T-helper 1 cell treated with Interleukin-12 subunit alpha and Interleukin-12 subunit beta and Interleukin-4 antibody, amounts not matched to agents 30 μg/mL and 1 μg/mL, for 36 hours (primary cell): ENCODE data around the gene MVB12A.

ENCODE experiments used
- H3K27ac Mint-ChIP-seq: one replicate; pipeline ENCODE4 v1.8.0; 2021; ENCODE audit warnings: mild to moderate bottlenecking, mixed read lengths
- H3K27me3 Mint-ChIP-seq: one replicate; pipeline ENCODE4 v1.8.0; 2021; ENCODE audit warnings: low read depth, mixed read lengths
- H3K36me3 Mint-ChIP-seq: one replicate; pipeline ENCODE4 v1.8.0; 2021; ENCODE audit warnings: low read depth, mixed read lengths
- H3K4me1 Mint-ChIP-seq: one replicate; pipeline ENCODE4 v1.8.0; 2021; ENCODE audit warnings: low read depth, mixed read lengths
- H3K4me3 Mint-ChIP-seq: one replicate; pipeline ENCODE4 v1.8.0; 2021; ENCODE audit warnings: mild to moderate bottlenecking, moderate library complexity, mixed read lengths
- H3K9me3 Mint-ChIP-seq: one replicate; pipeline ENCODE4 v1.8.0; 2021; ENCODE audit warnings: mixed read lengths

Gene MVB12A

DNA sequence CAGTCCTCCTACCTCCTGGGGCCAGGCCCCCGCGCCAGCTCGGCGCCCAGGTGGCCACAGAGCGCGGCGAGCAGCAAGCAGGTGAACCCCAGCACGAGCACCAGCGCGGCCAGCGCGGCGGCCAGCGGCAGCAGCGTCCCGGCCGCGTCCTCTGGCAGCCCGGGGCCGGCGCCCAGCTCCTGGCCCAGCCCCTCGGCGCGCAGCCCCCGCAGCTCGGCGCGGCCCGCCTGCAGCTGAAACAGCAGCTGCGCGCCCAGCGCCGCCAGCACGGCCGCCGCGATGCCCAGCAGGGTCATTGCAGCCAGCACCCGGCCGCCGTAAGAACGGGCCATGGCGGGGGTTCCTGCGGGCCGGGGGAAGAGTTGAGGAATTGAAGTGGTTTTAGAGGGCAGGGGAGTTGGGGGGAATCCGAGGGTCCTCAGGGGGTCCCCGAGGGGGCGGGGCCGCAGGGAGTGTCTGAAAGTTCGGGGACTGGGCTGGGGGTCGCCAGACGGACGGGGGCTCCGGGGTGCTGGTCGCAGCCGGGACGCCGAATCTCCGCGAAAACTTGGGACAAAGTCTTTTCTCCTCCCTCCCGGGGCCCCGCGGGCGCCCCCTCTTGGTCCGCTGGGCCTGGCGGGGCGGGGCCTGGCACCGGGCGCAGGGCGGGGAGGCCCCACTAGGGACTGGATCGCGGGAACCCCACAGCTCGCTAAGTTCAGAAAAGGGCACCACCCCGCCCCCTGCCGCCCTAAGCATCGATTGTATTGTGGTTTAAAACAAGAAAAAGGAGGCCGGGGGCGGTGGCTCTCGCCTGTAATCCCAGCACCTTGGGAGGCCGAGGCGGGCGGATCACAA, 28.5 kb downstream of the MVB12A start, which contains the start of gene TMEM221:
TMEM221 (minus strand) TSS at position 538 of the 837 bp plus-strand sequence; CDS start at position 332, 206 bp downstream.
- H3K4me1 Mint-ChIP-seq: peaks cover 9% of the 10 kb centered on the region
- peak within 1 kb of the TSS; percentile 22 for H3K4me3 Mint-ChIP-seq
- no peaks in the 10 kb centered on the region for H3K9me3 Mint-ChIP-seq
- peaks cover 19% of the 10 kb centered on the region for H3K27me3 Mint-ChIP-seq
- H3K27ac Mint-ChIP-seq: no peak within 1 kb of the TSS
- H3K36me3 Mint-ChIP-seq: no peaks in the 10 kb centered on the region

GRCh38 chr19:17450264-17451075, 30.6 kb downstream of the MVB12A start:
- Mint-ChIP-seq H3K36me3 (no peaks in the 10 kb centered on the region), H3K4me3 (peak overlapping the region; percentile 2), H3K4me1 (peaks cover 9% of the 10 kb centered on the region), H3K27me3 (peaks cover 34% of the 10 kb centered on the region), H3K27ac (peak overlapping the region; percentile 42), H3K9me3 (no peaks in the 10 kb centered on the region)

- Mint-ChIP-seq H3K36me3 (no peaks in the 10 kb centered on the region), H3K4me3 (no peak overlapping the region), H3K27ac (no peak overlapping the region), H3K9me3 (no peaks in the 10 kb centered on the region), H3K27me3 (peaks cover 44% of the 10 kb centered on the region), H3K4me1 (peaks cover 9% of the 10 kb centered on the region)
These were observed 32.0 kb downstream of the MVB12A start for GRCh38 chr19:17451820-17452219.

GRCh38 chr19:17454576-17455071, 34.8 kb downstream of the MVB12A start:
- peaks cover 9% of the 10 kb centered on the region for H3K4me1 Mint-ChIP-seq
- H3K27ac Mint-ChIP-seq: no peak overlapping the region
- H3K9me3 Mint-ChIP-seq: no peaks in the 10 kb centered on the region
- H3K36me3 Mint-ChIP-seq: no peaks in the 10 kb centered on the region
- no peak overlapping the region for H3K4me3 Mint-ChIP-seq
- H3K27me3 Mint-ChIP-seq: peaks cover 48% of the 10 kb centered on the region

- Mint-ChIP-seq H3K36me3 (no peaks in the 10 kb centered on the region), H3K27ac (no peak overlapping the region), H3K4me1 (peaks cover 4% of the 10 kb centered on the region), H3K9me3 (no peaks in the 10 kb centered on the region), H3K4me3 (no peak overlapping the region), H3K27me3 (peaks cover 39% of the 10 kb centered on the region)
These were observed 35.7 kb downstream of the MVB12A start for GRCh38 chr19:17455308-17456123.

DNA sequence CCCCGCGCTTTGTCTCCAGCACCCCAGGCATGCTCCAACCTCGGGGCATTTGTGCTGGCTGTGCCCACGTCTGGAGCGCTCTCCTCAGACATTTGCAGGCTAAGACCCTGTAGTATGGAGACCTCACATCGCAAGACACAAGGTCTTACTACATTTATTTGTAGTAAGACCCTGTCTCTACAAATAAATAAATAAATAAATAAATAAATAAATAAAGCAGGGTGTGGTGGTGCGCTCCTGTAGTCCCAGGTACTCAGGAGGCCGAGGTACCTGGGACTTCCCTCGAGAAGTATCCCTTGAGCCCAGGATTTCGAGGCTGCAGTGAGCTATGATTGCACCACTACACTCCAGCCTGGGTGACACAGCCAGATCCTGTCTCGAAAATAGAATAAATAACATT, 36.3 kb downstream of the MVB12A start:
- Mint-ChIP-seq H3K27ac (no peak overlapping the region), H3K27me3 (peaks cover 39% of the 10 kb centered on the region), H3K4me3 (no peak overlapping the region), H3K36me3 (no peaks in the 10 kb centered on the region), H3K4me1 (no peaks in the 10 kb centered on the region), H3K9me3 (no peaks in the 10 kb centered on the region)

DNA sequence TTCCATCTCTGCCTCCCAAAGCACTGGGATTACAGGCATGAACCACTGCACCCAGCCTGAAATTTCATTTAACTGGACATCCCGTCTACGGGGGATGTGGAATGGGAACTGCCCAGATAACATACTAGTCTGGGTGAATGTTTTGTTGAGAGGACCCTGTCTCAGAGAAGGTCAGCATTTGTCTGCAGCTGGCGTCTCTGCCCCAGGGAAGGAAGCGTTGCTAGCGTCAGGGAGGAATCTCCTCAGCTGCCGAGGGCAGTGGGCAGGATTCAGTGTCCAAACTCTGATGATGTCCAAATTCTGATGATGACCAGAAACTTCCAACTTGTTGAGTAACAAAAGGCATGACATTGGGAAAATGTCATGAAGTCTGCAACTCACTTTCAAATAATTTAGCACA, 37.8 kb downstream of the MVB12A start:
- H3K4me1 Mint-ChIP-seq: no peaks in the 10 kb centered on the region
- no peaks in the 10 kb centered on the region for H3K36me3 Mint-ChIP-seq
- peaks cover 39% of the 10 kb centered on the region for H3K27me3 Mint-ChIP-seq
- H3K9me3 Mint-ChIP-seq: no peaks in the 10 kb centered on the region
- no peak overlapping the region for H3K4me3 Mint-ChIP-seq
- H3K27ac Mint-ChIP-seq: peak overlapping the region; percentile 20

DNA sequence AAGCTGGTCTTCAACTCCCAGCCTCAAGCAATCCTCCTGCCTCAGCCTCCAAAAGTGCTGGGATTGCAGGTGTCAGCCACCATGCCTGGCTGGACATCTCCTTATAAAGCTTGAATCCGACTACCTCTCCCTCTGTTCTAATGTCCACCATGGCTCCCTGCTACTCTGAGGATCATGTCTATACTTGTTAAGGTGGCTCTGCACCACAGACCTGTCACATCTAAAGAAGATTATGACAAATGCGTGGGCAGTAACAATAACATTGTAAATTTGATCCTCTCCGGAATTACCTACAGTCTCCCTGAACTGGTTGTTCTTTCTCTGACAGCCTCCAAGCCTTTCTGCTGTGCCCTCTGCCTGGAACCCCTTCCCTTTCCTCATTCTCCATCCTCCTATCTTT, 39.1 kb downstream of the MVB12A start:
- no peak overlapping the region for H3K27ac Mint-ChIP-seq
- H3K9me3 Mint-ChIP-seq: no peaks in the 10 kb centered on the region
- no peaks in the 10 kb centered on the region for H3K36me3 Mint-ChIP-seq
- peaks cover 35% of the 10 kb centered on the region for H3K27me3 Mint-ChIP-seq
- no peak overlapping the region for H3K4me3 Mint-ChIP-seq
- H3K4me1 Mint-ChIP-seq: no peaks in the 10 kb centered on the region

DNA sequence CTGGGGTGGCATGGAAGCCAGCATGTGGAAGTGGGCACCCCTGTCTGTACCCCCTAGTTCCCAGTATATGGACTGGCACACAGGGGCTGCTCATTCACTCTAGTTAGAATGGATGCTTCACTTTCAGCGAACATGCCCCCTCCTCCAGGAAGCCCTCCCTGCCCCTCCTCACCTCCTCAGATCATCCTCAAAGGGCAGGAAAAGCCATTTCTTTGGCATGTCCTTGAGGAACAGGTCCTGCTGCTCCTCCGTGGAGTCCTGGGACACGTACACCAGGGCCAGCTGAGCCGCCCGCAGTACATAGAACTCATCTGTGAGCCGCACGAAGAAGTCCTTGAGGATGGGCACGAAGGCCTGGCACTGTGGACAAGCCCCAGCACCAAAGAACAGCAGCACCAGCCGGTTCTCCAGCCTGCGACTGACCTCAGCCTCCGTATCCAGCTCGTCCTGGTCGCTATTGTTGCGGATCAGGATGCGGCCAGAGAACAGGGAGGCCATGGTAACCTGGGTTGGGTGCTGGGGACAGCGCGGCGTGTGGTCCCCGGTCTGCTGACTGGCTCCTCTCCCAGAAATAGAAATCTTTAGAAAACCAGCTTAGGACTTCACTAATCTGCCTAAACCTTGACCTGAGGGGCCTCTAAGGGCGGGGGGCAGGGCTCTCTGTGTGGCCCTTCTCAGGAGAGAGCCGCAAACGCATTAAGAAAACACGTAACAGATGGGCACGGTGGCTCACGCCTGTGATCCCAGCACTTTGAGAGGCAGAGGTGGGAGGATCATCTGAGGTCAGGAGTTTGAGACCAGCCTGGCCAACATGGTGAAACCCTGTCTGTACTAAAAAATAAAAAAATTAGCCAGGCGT, 40.8 kb downstream of the MVB12A start, which contains the start of gene NXNL1:
NXNL1 (minus strand) TSS at position 555 of the 859 bp plus-strand sequence; CDS start at position 498, 57 bp downstream.
- H3K4me3 Mint-ChIP-seq: no peak within 1 kb of the TSS
- H3K9me3 Mint-ChIP-seq: no peaks in the 10 kb centered on the region
- H3K4me1 Mint-ChIP-seq: no peaks in the 10 kb centered on the region
- no peak within 1 kb of the TSS for H3K27ac Mint-ChIP-seq
- H3K36me3 Mint-ChIP-seq: no peaks in the 10 kb centered on the region
- H3K27me3 Mint-ChIP-seq: peaks cover 23% of the 10 kb centered on the region

DNA sequence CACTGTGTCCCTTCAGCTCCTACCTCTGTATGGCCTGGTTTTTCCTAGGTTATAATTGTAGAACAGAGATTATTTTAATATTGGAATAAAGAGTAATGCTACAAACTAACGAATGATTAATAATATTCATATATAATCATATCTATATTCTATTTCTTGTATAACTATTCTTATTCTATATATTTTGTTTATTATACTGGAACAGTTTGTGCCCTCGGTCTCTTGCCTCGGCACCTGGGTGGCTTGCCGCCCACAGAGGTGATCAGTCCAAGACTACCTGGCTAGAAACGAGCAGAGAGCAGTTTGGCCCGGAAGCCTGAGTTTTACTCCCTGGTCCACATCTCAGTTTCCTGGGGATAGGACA, 46.6 kb downstream of the MVB12A start:
- Mint-ChIP-seq H3K4me3 (no peak overlapping the region), H3K4me1 (peaks cover 22% of the 10 kb centered on the region), H3K9me3 (no peaks in the 10 kb centered on the region), H3K27me3 (peaks cover 4% of the 10 kb centered on the region), H3K27ac (no peak overlapping the region), H3K36me3 (no peaks in the 10 kb centered on the region)

- H3K36me3 Mint-ChIP-seq: no peaks in the 10 kb centered on the region
- H3K27ac Mint-ChIP-seq: no peak overlapping the region
These were observed 47.8 kb downstream of the MVB12A start for GRCh38 chr19:17467471-17468301.

DNA sequence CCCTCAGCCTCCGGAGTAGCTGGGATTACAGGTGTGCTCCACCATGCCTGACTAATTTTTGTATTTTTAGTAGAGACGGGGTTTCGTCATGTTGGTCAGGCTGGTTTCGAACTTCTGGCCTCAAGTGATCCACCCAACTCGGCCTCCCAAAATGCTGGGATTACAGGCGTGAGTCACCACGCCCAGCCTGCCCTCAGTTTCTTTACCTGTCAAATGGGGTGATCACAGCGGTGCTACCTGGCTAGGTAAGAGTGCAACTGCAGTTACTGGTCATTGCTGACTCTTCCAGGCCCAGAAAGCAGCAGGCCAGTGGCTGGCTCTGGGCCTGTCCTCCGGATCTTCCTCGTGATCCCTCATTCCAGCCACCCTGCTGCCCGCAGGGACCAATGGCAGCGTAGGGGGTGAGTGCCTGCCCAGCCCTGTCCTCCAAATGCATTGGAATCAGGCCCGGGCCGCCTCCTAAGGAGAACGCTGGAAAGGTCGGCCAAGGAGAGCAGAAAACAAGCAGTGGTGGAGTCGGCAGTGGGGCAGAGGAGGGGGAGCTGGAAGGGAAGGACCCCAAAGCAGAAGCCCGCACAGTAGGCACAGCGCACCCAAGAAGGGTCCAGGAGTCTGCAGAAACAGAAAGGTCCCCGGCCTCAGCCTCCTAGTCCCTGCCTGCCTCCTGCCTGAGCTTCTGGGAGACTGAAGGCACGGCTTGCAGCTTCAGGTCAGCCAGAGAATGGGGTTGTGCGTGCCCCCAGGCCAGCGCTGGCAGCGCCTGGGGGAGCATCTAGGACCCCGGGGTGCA, 48.6 kb downstream of the MVB12A start:
- H3K27ac Mint-ChIP-seq: peak overlapping the region; percentile 24
- H3K4me1 Mint-ChIP-seq: peaks cover 29% of the 10 kb centered on the region
- H3K36me3 Mint-ChIP-seq: no peaks in the 10 kb centered on the region
- H3K27me3 Mint-ChIP-seq: peaks cover 4% of the 10 kb centered on the region
- H3K9me3 Mint-ChIP-seq: no peaks in the 10 kb centered on the region
- peak overlapping the region; percentile 96 for H3K4me3 Mint-ChIP-seq

More at GRCh38 chr19:17467471-17468301, 47.8 kb downstream of the MVB12A start:
- Mint-ChIP-seq H3K4me1 (peaks cover 23% of the 10 kb centered on the region), H3K4me3 (no peak overlapping the region), H3K9me3 (no peaks in the 10 kb centered on the region), H3K27me3 (peaks cover 4% of the 10 kb centered on the region)
